Esophagus squamous epithelium (tissue), 5 donors: ENCODE measurements around the gene CLDN4. TPM values are rescaled to one million over a fixed set of nuclear protein-coding genes. Genes with fewer than 3 reads are reported as not detected.

Experiments
- DNase-seq: peaks from one replicate; lab custom pipeline; 2025; lab: John Stamatoyannopoulos, UW
- H3K27ac ChIP-seq, 4 donors: fragments of 200-600 bp; sonication (generic); one replicate each; pipeline ENCODE4 v1.5.1; 2016 to 2019; ENCODE audit warnings: mild to moderate bottlenecking in 1 of 4
- H3K27me3 ChIP-seq, 4 donors: fragments of 200-600 bp; sonication (generic); 1 replicate in 3 of 4; 2 replicates in 1 of 4; pipeline versions ENCODE4 v1.5.1 to v1.6.0; 2017 to 2021; ENCODE audit warnings: antibody characterized with exemption in 1 of 4
- H3K36me3 ChIP-seq, 3 donors: fragments of 200-600 bp; sonication (generic); one replicate each; pipeline ENCODE4 v1.5.1; 2016 to 2019
- H3K4me1 ChIP-seq, 3 donors: fragments of 200-600 bp; sonication (generic); one replicate each; pipeline ENCODE4 v1.5.1; 2017 to 2019
- H3K4me3 ChIP-seq, 4 donors: fragments of 200-600 bp; sonication (generic); 1 replicate in 3 of 4; 2 replicates in 1 of 4; pipeline ENCODE4 v1.5.1; 2016 to 2019; ENCODE audit warnings: mild to moderate bottlenecking in 2 of 4, moderate library complexity in 1 of 4
- H3K9me3 ChIP-seq, 3 donors: fragments of 200-600 bp; sonication (generic); one replicate each; pipeline ENCODE4 v1.5.1; 2016 to 2019
- CTCF ChIP-seq, 6 experiments: fragments of 450-650 bp in 4 of 6; fragments of 200-600 bp in 2 of 6; sonication (generic) in 2 of 6; IDR thresholded peaks; one replicate each; pipeline ENCODE4 v1.5.1; 2016 to 2019; ENCODE audit warnings: antibody characterized with exemption in 6 of 6, mild to moderate bottlenecking in 4 of 6, moderate library complexity in 4 of 6
- POLR2A ChIP-seq, 4 donors: fragments of 450-650 bp; IDR thresholded peaks; one replicate each; pipeline ENCODE4 v1.6.1; 2017; ENCODE audit warnings: antibody characterized with exemption in 4 of 4, mild to moderate bottlenecking in 4 of 4, moderate library complexity in 3 of 4
- WGBS, 2 donors: methylation state at CpG; one replicate each; pipeline ENCODE4 v1.1.5; 2018; 5-methylcytosine and 5-hydroxymethylcytosine counted together
- intact Hi-C: fragments of 100-400 bp; cut with DNase I; formaldehyde crosslinking; loops from one replicate; pipeline ENCODE4 v1.15.0; 2022
- total RNA-seq, 4 donors: library from RNA; depleted of rRNA; stranded (reverse); fragments of >200 nt; gene quantifications; one replicate each; pipeline ENCODE4 v1.1.0, GENCODE V29; 2016
- donor health status: DM: yes; HTN: yes; CAD: no.

The CLDN4 gene
- total RNA-seq, 4 donors from 2014 or later, result 99.4 to 436 (median 200) TPM

- DNase-seq, result no peak
- H3K36me3 ChIP-seq, result no peaks in the 10 kb centered on the region
- no peak overlapping the region for H3K4me3 ChIP-seq
- H3K27me3 ChIP-seq, result no peaks in the 10 kb centered on the region
- no peak overlapping the region for H3K27ac ChIP-seq
- 64 to 82% methylated on average over 1 to 6 of the region's 6 CpGs for WGBS, 2 donors
- peaks cover 8 to 22% (median 14%) of the 10 kb centered on the region in 3 donors for H3K4me1 ChIP-seq
- TF ChIP-seq CTCF (IDR thresholded peaks at IDR 0.05) (peak; percentile 40 to 72 (median 60)), POLR2A (IDR thresholded peaks at IDR 0.05) (no peak)
- no peaks in the 10 kb centered on the region for H3K9me3 ChIP-seq
- intact Hi-C loops, result loop anchor here (5.0 to 10.0 kb wide), 2 partner anchors 109 to 161 kb away; partner anchors contain the start of gene ELN
These were observed 35.1 kb downstream of the CLDN4 start for GRCh38 chr7:73865738-73866445.

GRCh38 chr7:73866446-73866767 is 35.6 kb downstream of the CLDN4 start:
- H3K36me3 ChIP-seq, result no peaks in the 10 kb centered on the region
- no peak overlapping the region for H3K4me3 ChIP-seq
- H3K4me1 ChIP-seq, result peaks cover 8 to 28% (median 16%) of the 10 kb centered on the region in 3 donors
- no peak overlapping the region for H3K27ac ChIP-seq
- no peaks in the 10 kb centered on the region for H3K9me3 ChIP-seq
- WGBS, 2 donors, result 76 to 77% methylated on average over 1 of the region's 1 CpG
- intact Hi-C loops, result loop anchor here (5.0 to 10.0 kb wide), 2 partner anchors 108 to 161 kb away; partner anchors contain the start of gene ELN
- TF ChIP-seq POLR2A (IDR thresholded peaks at IDR 0.05) (no peak), CTCF (IDR thresholded peaks at IDR 0.05) (no peak)
- H3K27me3 ChIP-seq, result no peaks in the 10 kb centered on the region
- DNase-seq, result no peak

GRCh38 chr7:73869011-73869798 is 38.4 kb downstream of the CLDN4 start:
- no peaks in the 10 kb centered on the region for H3K36me3 ChIP-seq
- WGBS, 2 donors, result 43 to 74% methylated on average over 3 to 7 of the region's 24 CpGs
- DNase-seq, result no peak
- H3K27ac ChIP-seq, result peak overlapping the region in 3 of 4 donors; percentile 58 to 73 (median 60)
- peaks cover 8 to 39% (median 27%) of the 10 kb centered on the region in 3 donors for H3K4me1 ChIP-seq
- no peaks in the 10 kb centered on the region for H3K27me3 ChIP-seq
- no peak overlapping the region for H3K4me3 ChIP-seq
- intact Hi-C loops, result loop anchor here (5.0 to 10.0 kb wide), 2 partner anchors 106 to 158 kb away; partner anchors contain the start of gene ELN
- H3K9me3 ChIP-seq, result no peaks in the 10 kb centered on the region
- no peak for TF ChIP-seq CTCF (IDR thresholded peaks at IDR 0.05)
- no peak for TF ChIP-seq POLR2A (IDR thresholded peaks at IDR 0.05)

GRCh38 chr7:73870041-73870492 is 39.3 kb downstream of the CLDN4 start:
- Histone ChIP-seq H3K27ac (peak overlapping the region in 3 of 4 donors; percentile 58 to 73 (median 60)), H3K4me1 (peaks cover 8 to 39% (median 27%) of the 10 kb centered on the region in 3 donors), H3K4me3 (no peak overlapping the region), H3K36me3 (no peaks in the 10 kb centered on the region), H3K27me3 (no peaks in the 10 kb centered on the region), H3K9me3 (no peaks in the 10 kb centered on the region)
- DNase-seq, result no peak
- WGBS, 2 donors, result 34 to 57% methylated on average over 6 of the region's 15 CpGs
- intact Hi-C loops, result no loop called here
- no peak for TF ChIP-seq POLR2A (IDR thresholded peaks at IDR 0.05)
- no peak for TF ChIP-seq CTCF (IDR thresholded peaks at IDR 0.05)
